VCaP (cell line): Measurements from ENCODE around the gene CMTM4.

ENCODE experiments used
- H3K27ac ChIP-seq: fragments of 450-650 bp; 2 replicates; pipeline ENCODE4 v1.5.1; 2017
- TF ChIP-seq, protein P1 (sequence below): fragments of 450-650 bp; conservative IDR thresholded peaks from 2 replicates; pipeline ENCODE4 v1.5.1; 2017; ENCODE audit warnings: mild to moderate bottlenecking, moderate library complexity

CMTM4 gene

DNA sequence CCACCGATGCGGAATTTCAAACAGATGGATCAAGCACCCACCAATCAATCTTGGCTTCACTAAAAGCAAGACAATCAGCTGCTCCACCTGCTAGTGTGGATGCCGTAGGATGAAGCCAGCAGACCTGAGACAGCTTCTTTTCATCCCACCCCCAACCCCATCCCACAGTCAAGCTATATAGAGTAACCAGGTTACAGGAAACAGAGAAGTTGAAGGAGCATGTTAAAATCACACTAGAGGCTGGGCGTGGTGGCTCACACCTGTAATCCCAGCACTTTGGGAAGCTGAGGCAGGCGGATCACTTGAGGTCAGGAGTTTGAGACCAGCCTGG is 37.7 kb downstream of the CMTM4 start:
- TF ChIP-seq, protein P1, sequence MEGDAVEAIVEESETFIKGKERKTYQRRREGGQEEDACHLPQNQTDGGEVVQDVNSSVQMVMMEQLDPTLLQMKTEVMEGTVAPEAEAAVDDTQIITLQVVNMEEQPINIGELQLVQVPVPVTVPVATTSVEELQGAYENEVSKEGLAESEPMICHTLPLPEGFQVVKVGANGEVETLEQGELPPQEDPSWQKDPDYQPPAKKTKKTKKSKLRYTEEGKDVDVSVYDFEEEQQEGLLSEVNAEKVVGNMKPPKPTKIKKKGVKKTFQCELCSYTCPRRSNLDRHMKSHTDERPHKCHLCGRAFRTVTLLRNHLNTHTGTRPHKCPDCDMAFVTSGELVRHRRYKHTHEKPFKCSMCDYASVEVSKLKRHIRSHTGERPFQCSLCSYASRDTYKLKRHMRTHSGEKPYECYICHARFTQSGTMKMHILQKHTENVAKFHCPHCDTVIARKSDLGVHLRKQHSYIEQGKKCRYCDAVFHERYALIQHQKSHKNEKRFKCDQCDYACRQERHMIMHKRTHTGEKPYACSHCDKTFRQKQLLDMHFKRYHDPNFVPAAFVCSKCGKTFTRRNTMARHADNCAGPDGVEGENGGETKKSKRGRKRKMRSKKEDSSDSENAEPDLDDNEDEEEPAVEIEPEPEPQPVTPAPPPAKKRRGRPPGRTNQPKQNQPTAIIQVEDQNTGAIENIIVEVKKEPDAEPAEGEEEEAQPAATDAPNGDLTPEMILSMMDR, result no peak
- peak overlapping the region; percentile 71 for H3K27ac ChIP-seq

DNA sequence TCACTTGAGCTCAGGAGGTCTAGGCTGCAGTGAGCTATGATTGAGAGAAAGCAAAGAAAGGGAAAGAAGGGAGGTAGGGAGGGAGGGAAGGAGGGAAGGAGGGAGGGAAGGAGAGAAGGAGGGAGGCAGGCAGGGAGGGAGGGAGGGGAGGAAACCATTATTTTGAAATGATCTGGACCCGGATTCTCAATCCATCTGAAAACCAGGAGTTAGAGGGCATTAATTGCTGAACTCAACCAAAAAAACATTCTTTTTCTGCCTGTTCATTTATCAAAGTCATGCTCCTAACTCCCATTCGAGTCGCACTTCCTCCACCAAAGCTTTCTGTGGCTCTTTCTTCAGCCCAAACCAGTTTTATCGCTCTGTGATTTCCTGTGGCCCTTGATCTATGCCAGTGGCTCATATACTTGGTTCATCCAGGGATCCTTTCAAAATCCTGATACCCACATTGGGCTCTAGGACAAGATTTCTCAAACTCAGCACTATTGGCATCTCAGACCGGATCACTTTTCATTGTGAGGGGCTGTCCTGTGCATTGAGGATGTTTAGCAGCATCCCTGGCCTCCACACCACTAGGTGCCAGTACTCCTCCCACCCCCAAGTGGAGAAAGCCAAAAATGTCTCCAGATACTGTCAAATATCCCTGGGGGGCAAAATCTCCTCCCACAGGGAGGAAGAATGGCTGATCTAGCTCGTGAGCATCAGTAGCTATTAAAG is 38.2 kb downstream of the CMTM4 start:
- peak overlapping the region; percentile 71 for H3K27ac ChIP-seq
- TF ChIP-seq, protein P1, result no peak

GRCh38 chr16:66656547-66656946 is 40.0 kb downstream of the CMTM4 start:
- no peak overlapping the region for H3K27ac ChIP-seq
- TF ChIP-seq, protein P1, result no peak

DNA sequence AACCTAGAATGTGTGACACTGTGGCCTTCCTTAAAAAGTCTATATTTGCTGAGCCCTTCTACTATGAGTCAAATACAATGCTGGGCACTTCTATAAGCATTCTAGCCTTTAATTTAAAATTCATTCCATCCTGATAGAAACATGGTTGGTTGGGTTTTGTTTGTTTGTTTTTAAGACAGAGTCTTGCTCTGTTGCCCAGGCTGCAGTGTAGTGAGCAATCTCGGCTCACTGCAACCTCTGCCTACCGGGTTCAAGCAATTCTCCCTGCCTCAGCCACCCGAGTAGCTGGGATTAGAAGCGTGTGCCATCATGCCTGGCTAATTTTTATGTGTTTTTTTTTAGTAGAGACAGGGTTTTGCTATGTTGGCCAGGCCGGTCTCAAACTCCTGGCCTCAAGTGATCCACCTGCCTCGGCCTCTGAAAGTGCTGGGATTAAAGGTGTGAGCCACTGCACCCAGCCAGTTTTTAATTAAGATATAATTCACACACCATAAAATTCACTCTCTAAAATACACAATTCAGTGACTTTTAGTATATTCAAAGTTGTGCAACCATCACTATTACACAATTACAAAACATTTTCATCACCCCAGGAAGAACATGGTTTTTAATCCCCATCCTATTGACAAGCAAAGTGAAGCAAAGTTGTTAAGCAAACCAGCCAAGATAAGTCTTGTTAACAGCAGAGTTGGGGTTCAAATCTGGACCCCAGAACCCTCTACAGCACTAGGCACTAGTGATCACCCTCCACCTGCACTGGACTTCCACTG is 42.8 kb downstream of the CMTM4 start:
- TF ChIP-seq, protein P1, result no peak
- H3K27ac ChIP-seq, result no peak overlapping the region

- TF ChIP-seq, protein P1, result no peak
- H3K27ac ChIP-seq, result no peak overlapping the region
These were observed 43.7 kb downstream of the CMTM4 start for GRCh38 chr16:66652661-66653360.

- no peak overlapping the region for H3K27ac ChIP-seq
- TF ChIP-seq, protein P1, result no peak
These were observed 44.6 kb downstream of the CMTM4 start for GRCh38 chr16:66651965-66652364.

GRCh38 chr16:66651474-66651765 is 45.1 kb downstream of the CMTM4 start:
- TF ChIP-seq, protein P1, result no peak
- H3K27ac ChIP-seq, result no peak overlapping the region
